SK-N-SH (cell line): Measurements from ENCODE around the gene KRT2. TPM values are rescaled to one million over a fixed set of nuclear protein-coding genes. Genes with fewer than 3 reads are reported as not detected.

Experiments used
- CTCF ChIA-PET: fragments of 300-600, 350-600 bp; formaldehyde crosslinking; extraction: SDS; loops from one replicate; lab custom pipeline; 2021; lab: Yijun Ruan, JAX
- POLR2A ChIA-PET: fragments of 350-600 bp; sonication (Branson Sonifier 250); formaldehyde crosslinking; extraction: SDS; loops from one replicate; lab custom pipeline; 2020; ENCODE audit warnings: antibody characterized with exemption, inconsistent platforms; lab: Yijun Ruan, JAX
- DNase-seq: peaks from one replicate; pipeline ENCODE4 v3.0.0; 2012
- H2AFZ ChIP-seq: fragments of 200-600 bp; sonication (generic); 2 replicates; pipeline ENCODE4 v1.8.1; 2016; ENCODE audit warnings: antibody characterized with exemption, mild to moderate bottlenecking, low read depth
- H3F3A ChIP-seq: fragments of 200-600 bp; sonication (generic); replicated peaks from 2 replicates; pipeline ENCODE3; 2016; ENCODE audit warnings: antibody characterized with exemption, mild to moderate bottlenecking; ENCODE audit not compliant: insufficient read depth
- H3K27ac ChIP-seq, 2 experiments: fragments of 200-500 bp in 1 of 2; fragments of 200-600 bp in 1 of 2; sonication (Bioruptor generic) in 1 of 2; sonication (generic), shearing (Covaris generic) in 1 of 2; 2 replicates each; pipeline versions ENCODE4 v1.5.1 to v1.6.1; 2014 to 2016; ENCODE audit warnings: low read depth in 2 of 2, inconsistent platforms in 1 of 2, low read length in 1 of 2, mild to moderate bottlenecking in 1 of 2, mixed read lengths in 1 of 2
- H3K27me3 ChIP-seq: fragments of 200-600 bp; sonication (generic), shearing (Covaris generic); 2 replicates; pipeline ENCODE4 v1.6.1; 2016; ENCODE audit warnings: mixed run types; ENCODE audit not compliant: insufficient read depth
- H3K36me3 ChIP-seq, 2 experiments: fragments of 200-500 bp in 1 of 2; fragments of 200-600 bp in 1 of 2; sonication (Bioruptor generic) in 1 of 2; sonication (generic) in 1 of 2; replicated peaks in 1 of 2; 2 replicates each; pipeline versions ENCODE3 to v1.5.1; 2014 to 2016; ENCODE audit warnings: low read length in 1 of 2, mild to moderate bottlenecking in 1 of 2; ENCODE audit not compliant: insufficient read depth in 2 of 2, control insufficient read depth in 1 of 2
- H3K4me1 ChIP-seq, 2 experiments: fragments of 200-500 bp in 1 of 2; fragments of 200-600 bp in 1 of 2; sonication (Bioruptor generic) in 1 of 2; sonication (generic), shearing (Covaris generic) in 1 of 2; 2 replicates each; pipeline versions ENCODE4 v1.5.1 to v1.6.1; 2014 to 2016; ENCODE audit warnings: low read depth in 1 of 2, low read length in 1 of 2, mixed run types in 1 of 2; ENCODE audit not compliant: insufficient read depth in 2 of 2, control insufficient read depth in 1 of 2
- H3K4me2 ChIP-seq: fragments of 200-600 bp; sonication (generic), shearing (Covaris generic); 2 replicates; pipeline ENCODE4 v1.6.1; 2017; ENCODE audit warnings: mixed run types
- H3K4me3 ChIP-seq, 2 experiments: fragments of 200-500 bp in 1 of 2; fragments of 200-600 bp in 1 of 2; sonication (Bioruptor generic) in 1 of 2; sonication (generic), shearing (Covaris generic) in 1 of 2; 2 replicates each; pipeline versions ENCODE4 v1.5.1 to v1.8.1; 2014 to 2016; ENCODE audit warnings: low read depth in 2 of 2, inconsistent platforms in 1 of 2, low read length in 1 of 2, mild to moderate bottlenecking in 1 of 2, mixed read lengths in 1 of 2, moderate library complexity in 1 of 2
- H3K79me2 ChIP-seq: fragments of 200-600 bp; sonication (generic); 2 replicates; pipeline ENCODE4 v1.8.1; 2017; ENCODE audit warnings: mild to moderate bottlenecking; ENCODE audit not compliant: insufficient read depth
- H3K9ac ChIP-seq: fragments of 200-600 bp; sonication (generic); 2 replicates; pipeline ENCODE4 v1.6.1; 2017; ENCODE audit warnings: mixed run types
- H3K9me2 ChIP-seq: fragments of 200-600 bp; sonication (generic); 2 replicates; pipeline ENCODE4 v1.6.1; 2017; ENCODE audit warnings: mixed run types
- H3K9me3 ChIP-seq: fragments of 200-600 bp; sonication (generic); 2 replicates; pipeline ENCODE4 v1.6.1; 2017; ENCODE audit warnings: mixed run types, mild to moderate bottlenecking, moderate library complexity
- H4K20me1 ChIP-seq: fragments of 200-600 bp; sonication (generic); 2 replicates; pipeline ENCODE4 v1.6.1; 2017; ENCODE audit warnings: mild to moderate bottlenecking, mixed run types; ENCODE audit not compliant: insufficient read depth
- ELF1 ChIP-seq: IDR thresholded peaks from 2 replicates; pipeline ENCODE4 v1.4.0; 2012
- EP300 ChIP-seq, 2 experiments: IDR thresholded peaks; 2 replicates each; pipeline versions ENCODE4 v1.4.0 to v1.6.1; 2012; ENCODE audit warnings: borderline replicate concordance in 1 of 2, low read depth in 1 of 2, low read length in 1 of 2
- FOSL2 ChIP-seq: IDR thresholded peaks from 2 replicates; pipeline ENCODE4 v1.4.0; 2012; ENCODE audit warnings: low read depth, mild to moderate bottlenecking, moderate library complexity, borderline replicate concordance
- GATA2 ChIP-seq: sonication (generic); formaldehyde crosslinking; IDR thresholded peaks from 2 replicates; pipeline ENCODE4 v1.5.0; 2020; ENCODE audit warnings: mild to moderate bottlenecking, missing genetic modification reagents
- MXI1 ChIP-seq: IDR thresholded peaks from 2 replicates; pipeline ENCODE4 v1.6.1; 2012; ENCODE audit warnings: mild to moderate bottlenecking, low read depth, low read length, improper control_type of control experiment
- NFIC ChIP-seq: IDR thresholded peaks from 2 replicates; pipeline ENCODE4 v1.4.0; 2012; ENCODE audit warnings: borderline replicate concordance
- RFX5 ChIP-seq: IDR thresholded peaks from 2 replicates; pipeline ENCODE4 v1.6.1; 2012; ENCODE audit warnings: mild to moderate bottlenecking, improper control_type of control experiment, low read length
- SMC3 ChIP-seq: IDR thresholded peaks from 2 replicates; pipeline ENCODE4 v1.6.1; 2012; ENCODE audit warnings: low read depth, low read length, improper control_type of control experiment
- TEAD4 ChIP-seq: IDR thresholded peaks from 2 replicates; pipeline ENCODE4 v1.4.0; 2012; ENCODE audit warnings: mild to moderate bottlenecking, borderline replicate concordance; ENCODE audit not compliant: insufficient read depth
- YY1 ChIP-seq: IDR thresholded peaks from 2 replicates; pipeline ENCODE4 v1.4.0; 2012; ENCODE audit warnings: low read depth, mild to moderate bottlenecking
- WGBS: methylation state at CpG from one replicate; pipeline ENCODE4 v1.1.6; 2017; ENCODE audit warnings: low lambda C conversion rate; 5-methylcytosine and 5-hydroxymethylcytosine counted together
- polyA plus RNA-seq, 3 experiments: library from polyadenylated mRNA; depleted of rRNA; stranded (reverse); fragments of >200 nt; gene quantifications; 2 replicates each; pipeline ENCODE4 v1.2.3, GENCODE V29; 2012
- TF ChIP-seq, protein P1 (sequence below): IDR thresholded peaks from 2 replicates; pipeline ENCODE4 v1.4.0; 2012; ENCODE audit warnings: low read depth
- TF ChIP-seq, protein P2 (sequence below): IDR thresholded peaks from 2 replicates; pipeline ENCODE4 v1.4.0; 2012; ENCODE audit warnings: low read depth, borderline replicate concordance
- TF ChIP-seq, protein P3 (sequence below): fragments of 150-350 bp; IDR thresholded peaks from 2 replicates; pipeline ENCODE4 v1.6.1; 2017; ENCODE audit warnings: antibody characterized with exemption, low read length, low read depth, borderline replicate concordance
- TF ChIP-seq, protein P4 (sequence below): fragments of 200-600 bp; sonication (generic); IDR thresholded peaks from 2 replicates; pipeline ENCODE4 v1.6.1; 2017; ENCODE audit warnings: antibody characterized with exemption, mild to moderate bottlenecking, moderate library complexity

The KRT2 gene
- polyA plus RNA-seq, 1 of the 3 experiments (the other 2 are of a cell fraction) = not detected

DNA sequence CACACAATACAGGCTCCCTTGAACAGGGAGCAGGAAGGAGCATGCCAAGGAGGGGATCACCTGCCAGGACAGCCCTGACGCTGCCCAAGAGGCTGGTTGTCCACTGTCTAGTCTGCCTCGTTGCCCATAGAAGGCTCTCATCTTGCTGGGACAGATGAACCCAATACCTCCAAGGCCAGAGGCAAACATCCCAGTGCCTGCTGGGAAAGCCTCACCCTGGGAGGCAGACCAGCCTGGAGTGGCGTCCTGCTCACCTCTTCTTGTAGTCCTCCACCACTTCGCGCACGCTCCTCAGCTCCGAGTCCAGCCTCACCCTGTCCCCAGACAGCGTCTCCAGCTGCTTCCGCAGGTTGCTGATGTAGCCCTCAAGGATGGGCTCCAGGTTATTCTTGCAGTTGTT, 36.1 kb downstream of the KRT2 start:
- H3K9me3 ChIP-seq = no peaks in the 10 kb centered on the region
- no peak overlapping the region for H2AFZ ChIP-seq
- H3K4me1 ChIP-seq = no peaks in the 10 kb centered on the region
- POLR2A ChIA-PET = no interaction called here
- H3K79me2 ChIP-seq = no peaks in the 10 kb centered on the region
- no peaks in the 10 kb centered on the region for H3K36me3 ChIP-seq
- H3K4me2 ChIP-seq = no peak overlapping the region
- CTCF ChIA-PET = no interaction called here
- H3K4me3 ChIP-seq = no peak overlapping the region
- peaks cover 69% of the 10 kb centered on the region; the same call in 1 of the 2 replicates for H3K27me3 ChIP-seq
- no peak overlapping the region for H3K9ac ChIP-seq
- H3F3A ChIP-seq = no peaks in the 10 kb centered on the region
- no peaks in the 10 kb centered on the region for H3K9me2 ChIP-seq
- WGBS = 59% methylated on average over 7 of the region's 9 CpGs
- no peak for DNase-seq
- TF ChIP-seq, protein P1, sequence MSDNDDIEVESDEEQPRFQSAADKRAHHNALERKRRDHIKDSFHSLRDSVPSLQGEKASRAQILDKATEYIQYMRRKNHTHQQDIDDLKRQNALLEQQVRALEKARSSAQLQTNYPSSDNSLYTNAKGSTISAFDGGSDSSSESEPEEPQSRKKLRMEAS = no peak
- TF ChIP-seq SMC3 (no peak), FOSL2 (no peak)
- H3K27ac ChIP-seq = no peak overlapping the region
- no peaks in the 10 kb centered on the region for H4K20me1 ChIP-seq

DNA sequence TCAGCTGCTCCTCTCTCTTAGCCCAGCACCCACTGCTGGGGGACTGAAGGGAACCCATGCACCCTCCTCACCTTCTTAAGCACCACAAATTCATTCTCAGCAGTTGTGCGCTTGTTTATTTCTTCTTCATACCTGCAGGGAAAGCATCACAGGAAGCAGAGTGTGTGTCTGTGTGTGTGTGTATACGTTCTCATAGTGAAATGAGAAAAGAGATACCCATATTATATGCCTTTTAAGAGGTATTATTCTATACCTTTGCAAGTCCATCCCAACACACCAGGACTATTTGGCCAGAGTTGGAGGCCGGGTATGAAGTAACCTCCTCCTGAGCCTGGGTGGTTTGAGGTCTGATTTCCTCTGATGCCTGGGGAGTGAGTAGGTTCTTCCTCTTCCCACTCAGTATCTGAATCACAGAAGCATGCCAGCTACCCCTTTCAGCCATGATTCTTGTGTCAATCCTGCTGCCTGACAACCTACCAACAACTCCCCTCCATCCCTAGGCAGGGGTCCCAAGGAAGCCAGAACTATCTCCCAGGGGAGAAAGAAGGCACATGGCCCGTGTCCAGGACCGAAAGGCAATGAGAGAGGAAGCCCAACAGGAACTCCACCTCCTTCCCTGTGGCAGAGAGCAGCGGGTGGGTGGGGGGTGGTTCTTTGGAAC, 36.7 kb downstream of the KRT2 start:
- no peaks in the 10 kb centered on the region for H4K20me1 ChIP-seq
- no peaks in the 10 kb centered on the region for H3F3A ChIP-seq
- CTCF ChIA-PET = no interaction called here
- H3K9me2 ChIP-seq = no peaks in the 10 kb centered on the region
- no peak overlapping the region for H2AFZ ChIP-seq
- no peaks in the 10 kb centered on the region for H3K36me3 ChIP-seq
- H3K27ac ChIP-seq = no peak overlapping the region
- no peaks in the 10 kb centered on the region for H3K9me3 ChIP-seq
- TF ChIP-seq RFX5 (no peak), GATA2 (CRISPR knock-in tag) (no peak), EP300 (IDR thresholded peaks at IDR 0.05; ENCODE audit: borderline replicate concordance in 1 of 2, low read depth in 1 of 2, low read length in 1 of 2) (no peak), ELF1 (no peak), MXI1 (no peak), NFIC (no peak), TEAD4 (no peak), YY1 (no peak), SMC3 (no peak), FOSL2 (no peak)
- TF ChIP-seq, protein P2, sequence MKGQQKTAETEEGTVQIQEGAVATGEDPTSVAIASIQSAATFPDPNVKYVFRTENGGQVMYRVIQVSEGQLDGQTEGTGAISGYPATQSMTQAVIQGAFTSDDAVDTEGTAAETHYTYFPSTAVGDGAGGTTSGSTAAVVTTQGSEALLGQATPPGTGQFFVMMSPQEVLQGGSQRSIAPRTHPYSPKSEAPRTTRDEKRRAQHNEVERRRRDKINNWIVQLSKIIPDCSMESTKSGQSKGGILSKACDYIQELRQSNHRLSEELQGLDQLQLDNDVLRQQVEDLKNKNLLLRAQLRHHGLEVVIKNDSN = no peak
- TF ChIP-seq, protein P3, sequence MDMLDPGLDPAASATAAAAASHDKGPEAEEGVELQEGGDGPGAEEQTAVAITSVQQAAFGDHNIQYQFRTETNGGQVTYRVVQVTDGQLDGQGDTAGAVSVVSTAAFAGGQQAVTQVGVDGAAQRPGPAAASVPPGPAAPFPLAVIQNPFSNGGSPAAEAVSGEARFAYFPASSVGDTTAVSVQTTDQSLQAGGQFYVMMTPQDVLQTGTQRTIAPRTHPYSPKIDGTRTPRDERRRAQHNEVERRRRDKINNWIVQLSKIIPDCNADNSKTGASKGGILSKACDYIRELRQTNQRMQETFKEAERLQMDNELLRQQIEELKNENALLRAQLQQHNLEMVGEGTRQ = no peak
- TF ChIP-seq, protein P4, sequence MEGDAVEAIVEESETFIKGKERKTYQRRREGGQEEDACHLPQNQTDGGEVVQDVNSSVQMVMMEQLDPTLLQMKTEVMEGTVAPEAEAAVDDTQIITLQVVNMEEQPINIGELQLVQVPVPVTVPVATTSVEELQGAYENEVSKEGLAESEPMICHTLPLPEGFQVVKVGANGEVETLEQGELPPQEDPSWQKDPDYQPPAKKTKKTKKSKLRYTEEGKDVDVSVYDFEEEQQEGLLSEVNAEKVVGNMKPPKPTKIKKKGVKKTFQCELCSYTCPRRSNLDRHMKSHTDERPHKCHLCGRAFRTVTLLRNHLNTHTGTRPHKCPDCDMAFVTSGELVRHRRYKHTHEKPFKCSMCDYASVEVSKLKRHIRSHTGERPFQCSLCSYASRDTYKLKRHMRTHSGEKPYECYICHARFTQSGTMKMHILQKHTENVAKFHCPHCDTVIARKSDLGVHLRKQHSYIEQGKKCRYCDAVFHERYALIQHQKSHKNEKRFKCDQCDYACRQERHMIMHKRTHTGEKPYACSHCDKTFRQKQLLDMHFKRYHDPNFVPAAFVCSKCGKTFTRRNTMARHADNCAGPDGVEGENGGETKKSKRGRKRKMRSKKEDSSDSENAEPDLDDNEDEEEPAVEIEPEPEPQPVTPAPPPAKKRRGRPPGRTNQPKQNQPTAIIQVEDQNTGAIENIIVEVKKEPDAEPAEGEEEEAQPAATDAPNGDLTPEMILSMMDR = no peak
- no peak overlapping the region for H3K4me3 ChIP-seq
- no peaks in the 10 kb centered on the region for H3K79me2 ChIP-seq
- H3K4me1 ChIP-seq = no peaks in the 10 kb centered on the region
- no peak for DNase-seq
- peaks cover 73% of the 10 kb centered on the region; the same call in 1 of the 2 replicates for H3K27me3 ChIP-seq
- no peak overlapping the region for H3K9ac ChIP-seq
- no peak overlapping the region for H3K4me2 ChIP-seq
- WGBS = 31% methylated on average over 5 of the region's 6 CpGs
- POLR2A ChIA-PET = no interaction called here
